ENCODE measurements around the gene SRP19.
"Not testable (repeated sequence)": the region's sequence is repeated elsewhere in the genome, so short reads cannot be mapped to it uniquely, and the experiment has no call there.

The SRP19 gene

DNA sequence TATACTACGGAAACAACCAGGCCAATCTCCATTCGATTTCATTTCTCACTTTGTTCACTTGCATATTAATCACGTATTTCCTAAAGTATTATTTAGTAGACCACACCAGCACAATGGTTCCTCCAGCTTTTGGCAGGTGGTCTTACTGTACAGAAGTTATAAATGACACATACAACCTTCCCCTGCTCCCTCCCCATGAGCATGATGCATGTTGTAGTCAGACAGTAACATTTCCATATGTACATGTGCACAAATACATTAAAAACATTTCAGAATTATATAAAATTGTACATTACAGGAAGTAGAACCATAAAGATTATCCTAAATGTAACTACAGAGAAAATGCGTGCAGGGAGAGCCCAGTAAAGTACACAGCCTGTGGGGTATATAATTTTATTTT lies 17.0 kb downstream of the SRP19 start:
- in situ Hi-C loops (cut with MboI; ENCODE audit: low pct_unique_long_range_greater_than_20kb, low sequenced_read_pairs, unreplicated experiment), result no loop called here
- DNase-seq (ENCODE audit: low spot score), result no peak
- TF ChIP-seq, protein P1, sequence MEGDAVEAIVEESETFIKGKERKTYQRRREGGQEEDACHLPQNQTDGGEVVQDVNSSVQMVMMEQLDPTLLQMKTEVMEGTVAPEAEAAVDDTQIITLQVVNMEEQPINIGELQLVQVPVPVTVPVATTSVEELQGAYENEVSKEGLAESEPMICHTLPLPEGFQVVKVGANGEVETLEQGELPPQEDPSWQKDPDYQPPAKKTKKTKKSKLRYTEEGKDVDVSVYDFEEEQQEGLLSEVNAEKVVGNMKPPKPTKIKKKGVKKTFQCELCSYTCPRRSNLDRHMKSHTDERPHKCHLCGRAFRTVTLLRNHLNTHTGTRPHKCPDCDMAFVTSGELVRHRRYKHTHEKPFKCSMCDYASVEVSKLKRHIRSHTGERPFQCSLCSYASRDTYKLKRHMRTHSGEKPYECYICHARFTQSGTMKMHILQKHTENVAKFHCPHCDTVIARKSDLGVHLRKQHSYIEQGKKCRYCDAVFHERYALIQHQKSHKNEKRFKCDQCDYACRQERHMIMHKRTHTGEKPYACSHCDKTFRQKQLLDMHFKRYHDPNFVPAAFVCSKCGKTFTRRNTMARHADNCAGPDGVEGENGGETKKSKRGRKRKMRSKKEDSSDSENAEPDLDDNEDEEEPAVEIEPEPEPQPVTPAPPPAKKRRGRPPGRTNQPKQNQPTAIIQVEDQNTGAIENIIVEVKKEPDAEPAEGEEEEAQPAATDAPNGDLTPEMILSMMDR (IDR thresholded peaks at IDR 0.05; ENCODE audit: extremely low read depth, insufficient read depth, missing control alignments), result no peak

DNA sequence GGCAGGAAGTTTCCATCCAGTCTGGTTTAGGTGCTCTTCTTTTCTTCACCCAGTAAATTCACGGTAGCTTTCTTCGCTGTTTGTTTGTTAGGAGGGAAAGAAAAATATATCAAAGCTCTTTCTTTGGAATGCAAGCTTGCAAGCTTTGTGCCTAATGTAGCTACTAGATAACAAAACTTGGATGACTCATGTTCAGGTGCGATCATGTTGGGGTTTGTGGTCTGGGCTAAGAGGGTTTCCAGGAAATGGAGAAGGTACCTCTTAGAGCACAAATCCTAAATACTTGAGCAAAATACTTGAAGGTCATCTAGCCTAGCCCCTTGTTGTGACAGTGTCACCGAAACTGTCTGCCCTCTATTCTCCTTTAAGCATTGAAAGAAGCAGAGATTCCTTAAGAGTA lies 17.7 kb downstream of the SRP19 start:
- DNase-seq (ENCODE audit: low spot score), result no peak
- in situ Hi-C loops (cut with MboI; ENCODE audit: low pct_unique_long_range_greater_than_20kb, low sequenced_read_pairs, unreplicated experiment), result no loop called here
- TF ChIP-seq, protein P1 (IDR thresholded peaks at IDR 0.05; ENCODE audit: extremely low read depth, insufficient read depth, missing control alignments), result no peak

DNA sequence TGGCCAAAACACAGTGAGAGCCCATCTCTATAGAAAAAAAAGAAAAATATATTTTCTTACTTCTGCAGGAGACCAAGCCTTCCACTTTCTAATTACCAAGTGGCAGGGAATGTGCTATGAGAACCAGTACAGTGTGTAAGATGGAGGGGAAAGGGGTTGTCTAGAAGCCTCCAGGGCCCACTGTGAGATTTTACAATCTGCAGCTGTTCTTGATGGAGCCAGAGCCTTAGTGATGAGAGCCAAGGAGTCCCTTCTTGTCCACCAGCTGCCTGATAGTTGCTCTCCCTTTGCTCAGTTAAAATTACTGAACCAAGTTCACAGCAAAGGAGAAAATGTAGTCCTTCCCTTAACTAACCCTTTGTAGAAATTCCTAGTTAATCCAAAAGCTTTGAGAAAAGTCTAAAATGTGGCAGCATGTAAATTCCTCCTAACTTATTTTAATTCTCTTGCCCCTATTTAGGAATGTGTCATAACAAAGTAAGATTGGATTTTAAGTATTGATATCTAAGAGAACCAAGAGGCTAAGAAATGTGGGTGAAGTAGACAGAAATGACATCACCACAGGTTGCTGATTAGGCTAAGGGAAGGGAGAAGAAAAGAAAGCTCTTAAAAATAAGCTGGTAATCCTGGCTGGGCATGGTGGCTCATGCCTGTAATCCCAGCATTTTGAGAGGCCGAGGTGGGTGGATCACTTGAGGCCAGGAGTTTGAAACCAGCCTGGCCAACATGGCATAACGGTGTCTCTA lies 19.3 kb downstream of the SRP19 start:
- no peak for DNase-seq (ENCODE audit: low spot score)
- in situ Hi-C loops (cut with MboI; ENCODE audit: low pct_unique_long_range_greater_than_20kb, low sequenced_read_pairs, unreplicated experiment), result no loop called here
- TF ChIP-seq, protein P1 (IDR thresholded peaks at IDR 0.05; ENCODE audit: extremely low read depth, insufficient read depth, missing control alignments), result no peak

DNA sequence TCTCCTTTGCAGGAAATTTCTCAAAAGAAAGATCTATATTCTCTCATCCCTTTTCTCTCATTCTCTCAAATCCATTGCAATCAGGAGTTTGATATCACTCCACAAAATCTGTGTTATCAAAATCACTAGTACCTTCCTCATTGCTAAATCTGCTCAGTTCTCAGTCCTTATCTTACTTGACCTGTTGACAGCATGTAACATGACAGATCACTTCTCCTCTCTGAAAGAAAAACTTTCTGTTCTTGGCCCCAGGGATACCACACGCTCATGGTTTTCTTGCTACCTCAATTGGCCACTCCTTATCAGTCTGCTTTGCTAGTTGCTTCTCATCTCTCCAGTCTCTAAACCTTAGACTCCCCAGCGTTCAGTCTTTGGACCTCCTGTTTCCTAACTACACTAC lies 22.1 kb downstream of the SRP19 start:
- TF ChIP-seq, protein P1 (IDR thresholded peaks at IDR 0.05; ENCODE audit: extremely low read depth, insufficient read depth, missing control alignments), result no peak
- in situ Hi-C loops (cut with MboI; ENCODE audit: low pct_unique_long_range_greater_than_20kb, low sequenced_read_pairs, unreplicated experiment), result no loop called here
- DNase-seq (ENCODE audit: low spot score), result no peak

DNA sequence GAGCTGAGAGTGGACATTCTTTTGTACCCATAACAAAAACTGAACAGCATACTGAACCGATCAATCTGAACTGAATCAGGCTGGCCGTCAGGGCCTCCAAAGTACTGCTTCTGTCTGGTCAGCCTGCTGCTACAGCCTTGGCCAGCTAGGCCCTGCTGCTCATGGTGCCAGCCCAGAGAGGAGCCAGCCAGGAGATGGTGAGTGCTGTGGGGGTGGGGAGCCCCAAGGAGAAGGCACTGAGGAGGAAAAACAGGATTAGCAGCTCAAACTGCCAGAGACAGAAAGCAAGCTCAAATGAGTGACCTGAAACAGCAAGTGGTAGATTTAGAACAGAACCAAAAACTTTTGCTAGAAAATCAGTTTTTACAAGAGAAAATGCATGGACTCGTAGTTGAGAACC lies 23.9 kb downstream of the SRP19 start:
- in situ Hi-C loops (cut with MboI; ENCODE audit: low pct_unique_long_range_greater_than_20kb, low sequenced_read_pairs, unreplicated experiment), result no loop called here
- TF ChIP-seq, protein P1 (IDR thresholded peaks at IDR 0.05; ENCODE audit: extremely low read depth, insufficient read depth, missing control alignments), result no peak
- DNase-seq (ENCODE audit: low spot score), result no peak

DNA sequence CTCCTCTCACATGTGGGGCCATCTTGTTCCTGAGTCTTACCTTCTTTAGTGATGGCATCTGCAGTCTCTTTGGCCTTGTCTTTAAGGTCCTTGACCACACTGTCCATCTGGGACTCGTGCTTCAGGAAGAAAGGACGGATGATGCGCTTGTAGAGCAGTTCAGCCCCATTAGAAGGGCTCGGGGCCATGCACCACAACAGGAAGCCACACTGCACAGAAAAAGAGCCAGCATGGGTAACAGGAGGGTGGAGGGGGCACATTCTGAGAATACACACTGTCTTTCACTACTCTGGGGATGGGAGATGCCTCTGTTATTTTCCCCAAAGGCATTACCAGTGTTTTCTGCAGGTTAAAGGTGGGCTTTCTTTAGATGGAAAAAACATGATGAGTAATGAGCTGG lies 25.9 kb downstream of the SRP19 start:
- DNase-seq (ENCODE audit: low spot score), result no peak
- TF ChIP-seq, protein P1 (IDR thresholded peaks at IDR 0.05; ENCODE audit: extremely low read depth, insufficient read depth, missing control alignments), result no peak
- in situ Hi-C loops (cut with MboI; ENCODE audit: low pct_unique_long_range_greater_than_20kb, low sequenced_read_pairs, unreplicated experiment), result no loop called here

DNA sequence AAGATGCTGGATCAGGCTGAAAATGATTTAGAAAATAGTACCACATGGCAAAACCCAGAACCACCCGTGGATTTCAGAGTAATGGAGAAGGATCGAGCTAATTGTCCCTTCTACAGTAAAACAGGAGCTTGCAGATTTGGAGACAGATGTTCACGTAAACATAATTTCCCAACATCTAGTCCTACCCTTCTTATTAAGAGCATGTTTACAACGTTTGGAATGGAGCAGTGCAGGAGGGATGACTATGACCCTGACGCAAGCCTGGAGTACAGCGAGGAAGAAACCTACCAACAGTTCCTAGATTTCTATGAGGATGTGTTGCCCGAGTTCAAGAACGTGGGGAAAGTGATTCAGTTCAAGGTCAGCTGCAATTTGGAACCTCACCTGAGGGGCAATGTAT lies 31.0 kb downstream of the SRP19 start:
- DNase-seq (ENCODE audit: low spot score); in situ Hi-C loops (cut with MboI; ENCODE audit: low pct_unique_long_range_greater_than_20kb, low sequenced_read_pairs, unreplicated experiment): not testable (repeated sequence)

All from GM13977 (cell line).